Dedifferentiated amniotic fluid mesenchymal stem cell (primary cell): ENCODE measurements around the gene ACOT4.
"Not testable (repeated sequence)": the region's sequence is repeated elsewhere in the genome, so short reads cannot be mapped to it uniquely, and the experiment has no call there.

Experiments
- DNase-seq: peaks from one replicate; pipeline ENCODE4 v3.0.0-alpha.2; 2016; ENCODE audit errors: extremely low spot score

The ACOT4 gene

DNA sequence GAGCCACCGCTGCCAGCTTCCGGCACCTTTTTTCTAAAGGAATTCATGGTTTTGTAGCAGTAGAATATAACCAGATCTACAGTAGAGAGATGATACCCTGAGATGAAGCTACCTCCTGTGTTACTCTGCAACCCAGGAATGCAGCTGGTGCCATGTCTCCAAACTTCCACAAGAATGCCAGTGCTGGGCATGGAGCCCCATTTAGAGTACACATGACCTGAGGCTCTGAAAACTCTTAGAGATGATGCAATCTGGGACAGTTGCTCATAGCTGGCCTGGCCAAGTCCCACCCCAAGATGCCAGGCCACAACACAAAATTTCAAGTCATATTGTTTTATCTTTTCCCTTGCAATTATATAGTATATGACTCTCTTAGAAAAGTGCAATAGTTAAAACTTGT lies 14.5 kb upstream of the ACOT4 start:
- DNase-seq, result not testable (repeated sequence)

- not testable (repeated sequence) for DNase-seq
Measured at GRCh38 chr14:73582102-73582979, 9.3 kb upstream of the ACOT4 start.

GRCh38 chr14:73588695-73589094 lies 3.0 kb upstream of the ACOT4 start:
- DNase-seq, result no peak

DNA sequence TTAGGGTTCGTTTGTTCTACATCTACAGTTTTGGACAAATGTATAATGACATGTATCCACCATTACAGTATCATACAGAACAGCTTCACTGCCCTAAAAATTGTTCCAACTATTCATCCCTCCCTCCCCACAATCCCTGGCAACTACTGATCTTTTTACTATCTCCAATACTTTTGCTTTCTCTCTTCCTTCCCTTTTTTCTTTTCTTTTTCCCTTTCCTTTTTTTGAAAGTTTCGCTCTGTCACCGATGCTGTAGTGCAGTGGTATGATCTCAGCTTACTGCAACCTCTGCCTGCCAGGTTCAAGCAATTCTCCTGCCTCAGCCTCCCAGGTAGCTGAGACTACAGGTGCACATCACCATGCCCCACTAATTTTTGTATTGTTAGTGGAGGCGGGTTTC lies 2.6 kb upstream of the ACOT4 start:
- DNase-seq, result no peak

DNA sequence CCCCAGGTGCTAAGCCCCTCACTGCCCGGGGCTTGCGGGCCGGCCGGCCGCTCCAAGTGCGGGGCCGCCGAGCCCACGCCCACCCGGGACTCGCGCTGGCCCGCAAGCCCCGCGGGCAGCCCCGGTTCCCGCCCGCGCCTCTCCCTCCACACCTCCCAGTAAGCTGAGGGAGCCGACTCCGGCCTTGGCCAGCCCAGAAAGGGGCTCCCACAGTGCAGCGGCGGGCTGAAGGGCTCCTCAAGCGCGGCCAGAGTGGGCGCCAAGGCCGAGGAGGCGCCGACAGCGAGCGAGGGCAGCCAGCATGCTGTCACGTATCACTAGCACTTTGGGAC lies 1.0 kb upstream of the ACOT4 start:
- not testable (repeated sequence) for DNase-seq

GRCh38 chr14:73594491-73594890 lies 2.8 kb downstream of the ACOT4 start:
- no peak for DNase-seq

DNA sequence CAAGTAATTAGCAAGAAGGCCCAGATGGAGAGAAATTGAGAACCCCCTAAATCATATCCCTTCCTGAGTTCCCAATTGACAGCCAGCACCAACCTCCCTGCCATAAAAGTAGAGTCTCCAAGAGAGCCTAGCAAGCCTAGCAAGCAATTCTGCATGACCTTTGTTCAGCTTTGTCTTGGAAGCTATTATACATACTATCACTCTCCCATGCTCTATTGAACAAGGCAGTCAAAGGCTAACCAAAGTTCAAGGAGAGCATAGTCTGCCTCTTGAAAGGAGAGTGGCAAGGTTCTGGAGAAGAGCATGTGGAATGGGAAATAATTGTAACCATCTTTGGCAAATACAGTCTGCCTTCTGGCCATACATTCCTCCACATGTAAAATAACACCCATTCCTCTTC lies 7.8 kb downstream of the ACOT4 start:
- no peak for DNase-seq

GRCh38 chr14:73602994-73603393 lies 11.3 kb downstream of the ACOT4 start:
- no peak for DNase-seq

- DNase-seq, result no peak
Measured at GRCh38 chr14:73606271-73606670, 14.6 kb downstream of the ACOT4 start.

DNA sequence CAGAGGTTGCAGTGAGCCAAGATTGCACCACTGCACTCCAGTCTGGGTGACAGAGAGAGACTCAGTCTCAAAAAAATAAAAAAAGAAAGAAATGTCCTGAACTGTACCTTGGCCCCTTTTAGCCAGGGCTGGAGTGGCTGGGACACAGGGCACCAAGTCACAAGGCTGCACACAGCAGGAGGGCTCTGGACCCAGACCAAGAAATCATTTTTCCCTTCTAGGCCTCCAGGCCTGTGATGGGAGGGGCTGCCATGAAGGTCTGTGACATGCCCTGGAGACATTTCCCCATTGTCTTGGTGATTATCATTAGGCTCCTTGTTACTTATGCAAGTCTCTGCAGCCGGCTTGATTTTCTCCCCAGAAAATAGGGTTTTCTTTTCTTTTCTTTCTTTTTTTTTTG lies 15.6 kb downstream of the ACOT4 start:
- DNase-seq, result no peak

DNA sequence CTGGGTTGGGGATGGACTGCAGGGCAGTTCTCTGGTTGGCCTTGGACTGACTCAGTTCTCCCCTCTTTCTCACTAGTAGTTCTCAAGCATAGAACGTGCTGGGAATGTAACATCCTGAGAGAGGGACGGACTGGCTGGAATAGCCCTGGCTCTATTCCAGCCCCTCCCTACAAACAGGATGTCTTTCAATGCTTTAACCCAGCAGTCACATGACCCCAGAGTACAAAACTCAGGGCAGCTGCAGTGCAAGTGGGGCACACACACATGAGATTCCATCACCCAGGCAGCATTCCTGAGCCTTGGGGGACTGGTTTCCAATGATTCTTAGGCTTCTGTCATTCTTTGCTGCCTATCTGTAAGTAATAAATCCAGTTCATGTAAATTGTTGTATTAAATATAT lies 19.0 kb downstream of the ACOT4 start:
- no peak for DNase-seq

DNA sequence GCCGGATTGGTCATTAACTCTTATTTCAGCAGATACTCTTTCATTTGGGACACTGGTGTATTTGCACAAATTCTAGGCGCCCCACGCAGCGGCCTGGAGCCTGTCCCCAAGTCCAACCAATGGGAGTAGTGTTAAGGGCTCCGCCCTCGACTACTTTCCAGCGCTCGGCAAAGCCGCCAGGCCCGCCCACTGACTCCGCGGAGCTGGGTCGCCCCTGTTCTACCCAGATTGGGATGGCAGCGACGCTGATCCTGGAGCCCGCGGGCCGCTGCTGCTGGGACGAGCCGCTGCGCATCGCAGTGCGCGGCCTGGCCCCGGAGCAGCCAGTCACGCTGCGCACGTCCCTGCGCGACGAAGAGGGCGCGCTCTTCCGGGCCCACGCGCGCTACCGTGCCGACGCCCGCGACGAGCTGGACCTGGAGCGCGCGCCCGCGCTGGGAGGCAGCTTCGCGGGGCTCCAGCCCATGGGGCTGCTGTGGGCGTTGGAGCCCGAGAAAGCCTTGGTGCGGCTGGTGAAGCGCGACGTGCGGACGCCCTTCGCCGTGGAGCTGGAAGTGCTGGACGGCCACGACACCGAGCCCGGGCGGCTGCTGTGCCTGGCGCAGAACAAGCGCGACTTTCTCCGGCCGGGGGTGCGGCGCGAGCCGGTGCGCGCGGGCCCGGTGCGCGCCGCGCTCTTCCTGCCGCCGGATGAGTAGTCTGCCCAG lies 20.8 kb downstream of the ACOT4 start, which contains the start of gene ACOT6:
Gene ACOT6, plus strand, starts transcription at position 179 of the 707 bp plus-strand sequence. Its CDS starts 55 bp downstream, at position 234.
- peak; percentile 72 for DNase-seq

GRCh38 chr14:73613046-73613383 lies 21.3 kb downstream of the ACOT4 start:
- no peak for DNase-seq

- DNase-seq, result no peak
Measured at GRCh38 chr14:73613419-73613963, 21.8 kb downstream of the ACOT4 start.

DNA sequence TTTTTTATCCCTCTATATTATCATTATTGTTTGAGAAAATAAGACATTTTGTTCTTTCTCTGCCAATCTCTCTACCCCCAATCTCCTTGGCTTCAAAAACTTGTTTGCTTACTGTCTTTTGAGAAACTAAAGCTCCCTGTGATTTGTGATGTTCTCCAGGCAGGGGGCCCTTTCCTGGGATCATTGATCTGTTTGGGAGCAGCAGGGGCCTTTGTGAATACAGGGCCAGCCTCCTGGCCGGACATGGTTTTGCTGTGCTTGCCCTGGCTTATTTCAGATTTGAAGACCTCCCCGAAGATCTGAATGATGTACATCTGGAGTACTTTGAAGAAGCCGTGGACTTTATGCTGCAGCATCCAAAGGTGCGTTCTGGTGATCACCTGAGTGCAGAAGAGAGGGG lies 25.2 kb downstream of the ACOT4 start:
- no peak for DNase-seq

- no peak for DNase-seq
Measured at GRCh38 chr14:73619524-73619923, 27.9 kb downstream of the ACOT4 start.

- DNase-seq, result no peak
Measured at GRCh38 chr14:73620268-73620667, 28.6 kb downstream of the ACOT4 start.

DNA sequence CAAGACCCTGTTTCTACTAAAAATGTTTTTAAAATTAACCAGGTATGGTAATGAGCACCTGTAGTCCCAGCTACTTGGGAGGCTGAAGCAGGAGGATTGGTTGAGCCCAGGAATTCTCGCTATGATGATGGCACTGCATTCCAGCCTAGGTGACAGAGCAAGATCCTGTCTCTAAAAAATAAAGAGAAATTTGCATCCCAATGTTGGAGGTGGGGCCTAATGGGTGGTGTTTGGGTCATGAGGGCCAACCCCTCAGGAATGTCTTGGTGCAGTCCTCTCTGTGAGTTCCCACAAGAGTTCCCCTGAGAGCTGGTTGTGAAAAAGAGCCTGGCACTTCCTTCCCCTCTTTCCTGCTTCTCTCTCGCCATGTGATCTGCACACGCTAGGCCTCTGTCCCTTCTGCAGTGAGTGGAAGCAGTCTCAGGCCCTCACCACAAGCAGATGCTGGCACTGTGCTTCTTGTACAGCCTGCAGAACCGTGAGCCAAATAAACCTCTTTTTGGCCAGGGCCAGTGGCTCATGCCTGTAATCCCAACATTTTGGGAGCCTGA lies 31.9 kb downstream of the ACOT4 start:
- no peak for DNase-seq

DNA sequence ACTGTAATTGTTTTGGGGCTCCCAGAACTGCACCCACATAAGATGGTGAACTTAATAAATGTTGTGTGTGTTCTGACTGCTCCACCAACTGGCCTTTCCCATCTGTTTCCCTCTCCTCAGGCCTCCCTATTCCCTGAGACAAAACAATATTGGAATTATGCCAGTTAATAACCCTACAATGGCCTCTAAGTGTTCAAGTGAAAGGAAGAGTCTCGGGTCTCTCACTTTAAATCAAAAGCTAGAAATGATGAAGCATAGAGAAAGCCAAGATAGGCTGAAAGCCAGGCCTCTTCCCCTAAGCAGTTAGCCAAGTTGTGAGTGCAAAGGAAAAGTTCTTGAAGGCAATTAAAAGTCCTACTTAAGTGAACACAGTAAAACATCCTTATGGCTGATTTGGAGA lies 34.0 kb downstream of the ACOT4 start:
- DNase-seq, result no peak

DNA sequence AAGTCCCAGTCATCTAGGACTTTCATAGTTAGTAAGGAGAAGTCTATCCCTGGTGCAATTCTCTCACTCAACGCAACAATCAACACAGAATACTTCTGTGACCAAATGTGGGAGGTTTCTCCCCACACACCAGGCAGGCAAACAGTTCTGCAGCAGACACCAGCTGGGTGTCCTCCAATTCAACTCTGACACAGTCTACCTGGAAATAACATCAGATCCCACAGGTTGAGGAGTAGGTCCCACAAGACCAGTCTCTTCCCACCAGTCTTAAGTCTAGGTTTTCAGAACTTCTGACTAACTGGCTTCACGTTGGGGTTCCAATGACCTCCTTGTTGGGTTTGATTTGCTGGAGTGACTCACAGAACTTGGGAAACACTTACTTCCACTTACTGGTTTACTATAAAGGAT lies 35.5 kb downstream of the ACOT4 start:
- no peak for DNase-seq

DNA sequence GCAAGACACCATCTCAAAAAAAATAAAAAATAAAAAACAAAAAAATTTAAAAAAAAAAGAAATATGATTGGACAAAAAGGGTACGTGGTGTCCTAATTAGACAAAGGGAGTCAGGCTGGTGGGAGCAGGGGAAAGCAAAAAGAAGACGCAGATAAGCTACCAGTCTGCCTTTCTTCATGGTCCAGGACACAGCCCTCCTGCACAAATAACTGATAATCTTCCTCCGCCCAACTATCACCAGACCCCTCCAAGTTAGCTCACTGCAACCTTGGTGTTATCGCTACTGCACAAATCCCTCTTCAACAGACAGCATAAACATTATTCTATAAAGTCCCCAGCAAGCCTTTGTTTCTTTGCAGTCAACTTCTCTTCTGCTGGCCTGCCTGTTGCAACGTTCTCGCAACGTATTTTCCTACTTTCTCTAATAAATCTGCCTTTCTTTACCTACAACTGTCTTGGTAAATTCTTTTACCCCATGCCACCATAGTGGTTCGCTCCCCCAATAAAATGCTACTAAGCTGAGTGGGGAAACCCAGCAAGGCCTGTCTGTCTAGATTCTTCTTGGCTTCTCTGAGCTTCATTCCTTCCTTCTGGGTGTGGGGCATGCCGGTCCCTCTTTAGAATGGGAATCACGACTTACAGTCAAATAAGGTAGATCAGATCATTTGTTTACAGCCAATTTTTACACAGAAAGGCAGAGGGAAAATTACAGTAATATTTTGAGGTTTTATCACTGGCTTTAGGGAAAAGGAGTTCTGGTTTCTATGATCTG lies 38.5 kb downstream of the ACOT4 start:
- no peak for DNase-seq
